Adrenal gland (tissue), 12 donors: ENCODE measurements around the gene CEP112. TPM values are rescaled to one million over a fixed set of nuclear protein-coding genes. Genes with fewer than 3 reads are reported as not detected.
"Not testable (repeated sequence)": the region's sequence is repeated elsewhere in the genome, so short reads cannot be mapped to it uniquely, and the experiment has no call there.

Source experiments
- DNase-seq, 7 donors: peaks; one replicate each; pipeline ENCODE4 v3.0.0-alpha.2; 2019 to 2020
- H3K27ac ChIP-seq, 5 donors: fragments of 200-600 bp; sonication (generic) in 4 of 5; 1 replicate in 3 of 5; 2 replicates in 2 of 5; pipeline versions ENCODE4 v1.5.1 to v1.8.0; 2016 to 2020; ENCODE audit warnings: mild to moderate bottlenecking in 1 of 5
- H3K27me3 ChIP-seq: fragments of 200-600 bp; 2 replicates; pipeline ENCODE4 v1.8.0; 2021
- H3K36me3 ChIP-seq, 2 donors: fragments of 200-600 bp; replicated peaks in 1 of 2; 1 replicate in 1 of 2; 2 replicates in 1 of 2; pipeline versions ENCODE4 v1.5.1 to v1.8.0; 2018 to 2022
- H3K4me1 ChIP-seq, 2 donors: fragments of 200-600 bp; replicated peaks in 1 of 2; 1 replicate in 1 of 2; 2 replicates in 1 of 2; pipeline versions ENCODE4 v1.5.1 to v1.8.0; 2018 to 2021
- H3K4me3 ChIP-seq, 4 donors: fragments of 200-600 bp; sonication (generic) in 3 of 4; one replicate each; pipeline ENCODE4 v1.5.1; 2016 to 2018
- H3K9me3 ChIP-seq, 3 donors: fragments of 200-600 bp; sonication (generic) in 1 of 3; replicated peaks in 1 of 3; 1 replicate in 2 of 3; 2 replicates in 1 of 3; pipeline versions ENCODE4 v1.5.1 to v1.8.0; 2016 to 2021
- CTCF ChIP-seq, 6 experiments: fragments of 450-650 bp in 4 of 6; fragments of 200-600 bp in 2 of 6; sonication (generic) in 1 of 6; IDR thresholded peaks; 1 replicate in 5 of 6; 2 replicates in 1 of 6; pipeline versions ENCODE4 v1.5.1 to v1.8.0; 2016 to 2021; ENCODE audit warnings: antibody characterized with exemption in 6 of 6, mild to moderate bottlenecking in 2 of 6, moderate library complexity in 1 of 6
- POLR2A ChIP-seq, 2 donors: fragments of 450-650 bp; IDR thresholded peaks; one replicate each; pipeline ENCODE4 v1.6.1; 2017; ENCODE audit warnings: antibody characterized with exemption in 2 of 2, mild to moderate bottlenecking in 2 of 2, moderate library complexity in 1 of 2
- WGBS, 4 donors: extraction: QIAGEN DNeasy Blood & Tissue Kit in 2 of 4; methylation state at CpG; one replicate each; pipeline versions ENCODE4 v1.1.5 to v1.1.7; 2013 to 2017; 5-methylcytosine and 5-hydroxymethylcytosine counted together
- intact Hi-C, 2 donors: fragments of 100-400 bp; cut with DNase I; formaldehyde crosslinking; loops; one replicate each; pipeline versions ENCODE4 v1.14.1 to v1.15.0; 2022 to 2023
- polyA plus RNA-seq, 3 donors: library from polyadenylated mRNA; stranded (reverse); fragments of 200-250 nt in 2 of 3; fragments of 350-450 nt in 1 of 3; fragmentation: Illumina TruSeq in 1 of 3; extraction: RNeasy Lipid Tissue Mini Kit (QIAGEN cat#74804) in 1 of 3; gene quantifications; one replicate each; pipeline ENCODE4 v1.2.3, GENCODE V29; 2013 to 2014
- total RNA-seq, 9 donors: library from RNA; depleted of rRNA in 4 of 9; stranded (reverse); fragments of >200 nt in 4 of 9; fragments of 120-200 nt in 1 of 9; fragmentation: NEBNext Ultra II Directional in 1 of 9; extraction: Animal tissue kit (Norgen Biotek cat#: 25700) in 1 of 9; gene quantifications; one replicate each; pipeline versions ENCODE4 v1.1.0 to v1.2.4, GENCODE V29; 2013 to 2023
- donor health status: healthy with polysubstance abuse.
- donor health status: Bipolar disorder and iron deficiency.
- donor health status: DM: yes; HTN: yes; CAD: no.
- donor health status: DM: no; HTN: no; CAD: no.
- donor health status: DM: no; HTN: no; CAD: no.
- donor health status: DM: yes; HTN: yes; CAD: no.

CEP112 gene
- total and polyA plus RNA-seq, 12 donors: 4.2 to 24.1 (median 9.6) TPM

GRCh38 chr17:65787503-65787902 lies 404.4 kb downstream of the CEP112 start:
- intact Hi-C loops: no loop called here
- peaks cover 0 to 5% (median 0%) of the 10 kb centered on the region in 3 donors for H3K9me3 ChIP-seq
- no peak overlapping the region for H3K4me3 ChIP-seq
- peaks cover 14 to 32% of the 10 kb centered on the region in 2 donors for H3K4me1 ChIP-seq
- H3K36me3 ChIP-seq: no peaks in the 10 kb centered on the region
- DNase-seq: no peak
- H3K27ac ChIP-seq: no peak overlapping the region
- TF ChIP-seq POLR2A (IDR thresholded peaks at IDR 0.05): no peak
- WGBS, 4 donors: 90 to 94% (median 92%) methylated on average over 1 of the region's 1 CpG
- no peaks in the 10 kb centered on the region for H3K27me3 ChIP-seq

- peaks cover 14 to 32% of the 10 kb centered on the region in 2 donors for H3K4me1 ChIP-seq
- no peak for DNase-seq
- H3K36me3 ChIP-seq: no peaks in the 10 kb centered on the region
- no peak overlapping the region for H3K27ac ChIP-seq
- TF ChIP-seq CTCF (IDR thresholded peaks at IDR 0.05) (no peak), POLR2A (IDR thresholded peaks at IDR 0.05) (no peak)
- peaks cover 0 to 5% (median 0%) of the 10 kb centered on the region in 3 donors for H3K9me3 ChIP-seq
- 90 to 94% (median 92%) methylated on average over 5 of the region's 5 CpGs for WGBS, 4 donors
- H3K4me3 ChIP-seq: no peak overlapping the region
- H3K27me3 ChIP-seq: no peaks in the 10 kb centered on the region
- intact Hi-C loops: no loop called here
Observed at GRCh38 chr17:65786479-65786878, 405.5 kb downstream of the CEP112 start.

- H3K4me3 ChIP-seq: peak overlapping the region in 1 of 4 donors; percentile 27
- H3K36me3 ChIP-seq: no peaks in the 10 kb centered on the region
- WGBS, 4 donors: 0 to 6% (median 1%) methylated on average over 1 of the region's 1 CpG
- H3K27me3 ChIP-seq: no peaks in the 10 kb centered on the region
- H3K27ac ChIP-seq: peak overlapping the region; percentile 15 to 86 (median 63)
- intact Hi-C loops: no loop called here
- no peak for DNase-seq
- peaks cover 0 to 5% (median 0%) of the 10 kb centered on the region in 3 donors for H3K9me3 ChIP-seq
- H3K4me1 ChIP-seq: peaks cover 14 to 32% of the 10 kb centered on the region in 2 donors
- TF ChIP-seq CTCF (IDR thresholded peaks at IDR 0.05) (no peak), POLR2A (IDR thresholded peaks at IDR 0.05) (peak in 1 of 2 donors; percentile 34)
Observed at GRCh38 chr17:65785109-65785508, 406.8 kb downstream of the CEP112 start.

GRCh38 chr17:65783845-65784334 lies 408.0 kb downstream of the CEP112 start:
- no peaks in the 10 kb centered on the region for H3K27me3 ChIP-seq
- 53 to 61% (median 57%) methylated on average over 4 of the region's 4 CpGs for WGBS, 4 donors
- no peaks in the 10 kb centered on the region for H3K36me3 ChIP-seq
- H3K4me3 ChIP-seq: peak overlapping the region in 1 of 4 donors; percentile 7
- peak in 4 of 7 donors; percentile 33 to 61 (median 43) for DNase-seq
- peak overlapping the region; percentile 15 to 86 (median 63) for H3K27ac ChIP-seq
- H3K9me3 ChIP-seq: peaks cover 0 to 5% (median 0%) of the 10 kb centered on the region in 3 donors
- no peak for TF ChIP-seq CTCF (IDR thresholded peaks at IDR 0.05)
- TF ChIP-seq POLR2A (IDR thresholded peaks at IDR 0.05): no peak
- H3K4me1 ChIP-seq: peaks cover 14 to 37% of the 10 kb centered on the region in 2 donors
- intact Hi-C loops: no loop called here

- H3K36me3 ChIP-seq, DNase-seq, H3K27ac ChIP-seq, H3K4me3 ChIP-seq, H3K27me3 ChIP-seq, intact Hi-C loops, H3K9me3 ChIP-seq: not testable (repeated sequence)
- 46 to 75% (median 56%) methylated on average over 1 of the region's 1 CpG for WGBS, 4 donors
- H3K4me1 ChIP-seq: peaks cover 14 to 31% of the 10 kb centered on the region in 2 donors
Observed at GRCh38 chr17:65782104-65782706, 409.7 kb downstream of the CEP112 start.
